GM12892 (cell line): ENCODE measurements around the gene LDLRAD4.

Source experiments
- POLR2A ChIP-seq: IDR thresholded peaks from 2 replicates; pipeline ENCODE4 v1.6.1; 2011; ENCODE audit warnings: low read depth, low read length, control low read depth
- TAF1 ChIP-seq: IDR thresholded peaks from 2 replicates; pipeline ENCODE4 v1.6.1; 2011; ENCODE audit warnings: low read depth, mild to moderate bottlenecking, control low read depth, low read length, borderline replicate concordance

- TF ChIP-seq TAF1 (no peak), POLR2A (no peak)
Measured at GRCh38 chr18:13253786-13254688, 35.5 kb downstream of the LDLRAD4 start.
